SK-N-SH (cell line): ENCODE results near the gene AGAP2. TPM values are rescaled to one million over a fixed set of nuclear protein-coding genes. Genes with fewer than 3 reads are reported as not detected.

ENCODE experiments used
- CTCF ChIA-PET: fragments of 300-600, 350-600 bp; formaldehyde crosslinking; extraction: SDS; loops from one replicate; lab custom pipeline; 2021; lab: Yijun Ruan, JAX
- POLR2A ChIA-PET: fragments of 350-600 bp; sonication (Branson Sonifier 250); formaldehyde crosslinking; extraction: SDS; loops from one replicate; lab custom pipeline; 2020; ENCODE audit warnings: antibody characterized with exemption, inconsistent platforms; lab: Yijun Ruan, JAX
- DNase-seq: peaks from one replicate; pipeline ENCODE4 v3.0.0; 2012
- H2AFZ ChIP-seq: fragments of 200-600 bp; sonication (generic); 2 replicates; pipeline ENCODE4 v1.8.1; 2016; ENCODE audit warnings: antibody characterized with exemption, mild to moderate bottlenecking, low read depth
- H3F3A ChIP-seq: fragments of 200-600 bp; sonication (generic); replicated peaks from 2 replicates; pipeline ENCODE3; 2016; ENCODE audit warnings: antibody characterized with exemption, mild to moderate bottlenecking; ENCODE audit not compliant: insufficient read depth
- H3K27ac ChIP-seq, 2 experiments: fragments of 200-500 bp in 1 of 2; fragments of 200-600 bp in 1 of 2; sonication (Bioruptor generic) in 1 of 2; sonication (generic), shearing (Covaris generic) in 1 of 2; 2 replicates each; pipeline versions ENCODE4 v1.5.1 to v1.6.1; 2014 to 2016; ENCODE audit warnings: low read depth in 2 of 2, inconsistent platforms in 1 of 2, low read length in 1 of 2, mild to moderate bottlenecking in 1 of 2, mixed read lengths in 1 of 2
- H3K27me3 ChIP-seq: fragments of 200-600 bp; sonication (generic), shearing (Covaris generic); 2 replicates; pipeline ENCODE4 v1.6.1; 2016; ENCODE audit warnings: mixed run types; ENCODE audit not compliant: insufficient read depth
- H3K36me3 ChIP-seq, 2 experiments: fragments of 200-500 bp in 1 of 2; fragments of 200-600 bp in 1 of 2; sonication (Bioruptor generic) in 1 of 2; sonication (generic) in 1 of 2; replicated peaks in 1 of 2; 2 replicates each; pipeline versions ENCODE3 to v1.5.1; 2014 to 2016; ENCODE audit warnings: low read length in 1 of 2, mild to moderate bottlenecking in 1 of 2; ENCODE audit not compliant: insufficient read depth in 2 of 2, control insufficient read depth in 1 of 2
- H3K4me1 ChIP-seq, 2 experiments: fragments of 200-500 bp in 1 of 2; fragments of 200-600 bp in 1 of 2; sonication (Bioruptor generic) in 1 of 2; sonication (generic), shearing (Covaris generic) in 1 of 2; 2 replicates each; pipeline versions ENCODE4 v1.5.1 to v1.6.1; 2014 to 2016; ENCODE audit warnings: low read depth in 1 of 2, low read length in 1 of 2, mixed run types in 1 of 2; ENCODE audit not compliant: insufficient read depth in 2 of 2, control insufficient read depth in 1 of 2
- H3K4me2 ChIP-seq: fragments of 200-600 bp; sonication (generic), shearing (Covaris generic); 2 replicates; pipeline ENCODE4 v1.6.1; 2017; ENCODE audit warnings: mixed run types
- H3K4me3 ChIP-seq, 2 experiments: fragments of 200-500 bp in 1 of 2; fragments of 200-600 bp in 1 of 2; sonication (Bioruptor generic) in 1 of 2; sonication (generic), shearing (Covaris generic) in 1 of 2; 2 replicates each; pipeline versions ENCODE4 v1.5.1 to v1.8.1; 2014 to 2016; ENCODE audit warnings: low read depth in 2 of 2, inconsistent platforms in 1 of 2, low read length in 1 of 2, mild to moderate bottlenecking in 1 of 2, mixed read lengths in 1 of 2, moderate library complexity in 1 of 2
- H3K79me2 ChIP-seq: fragments of 200-600 bp; sonication (generic); 2 replicates; pipeline ENCODE4 v1.8.1; 2017; ENCODE audit warnings: mild to moderate bottlenecking; ENCODE audit not compliant: insufficient read depth
- H3K9ac ChIP-seq: fragments of 200-600 bp; sonication (generic); 2 replicates; pipeline ENCODE4 v1.6.1; 2017; ENCODE audit warnings: mixed run types
- H3K9me2 ChIP-seq: fragments of 200-600 bp; sonication (generic); 2 replicates; pipeline ENCODE4 v1.6.1; 2017; ENCODE audit warnings: mixed run types
- H3K9me3 ChIP-seq: fragments of 200-600 bp; sonication (generic); 2 replicates; pipeline ENCODE4 v1.6.1; 2017; ENCODE audit warnings: mixed run types, mild to moderate bottlenecking, moderate library complexity
- H4K20me1 ChIP-seq: fragments of 200-600 bp; sonication (generic); 2 replicates; pipeline ENCODE4 v1.6.1; 2017; ENCODE audit warnings: mild to moderate bottlenecking, mixed run types; ENCODE audit not compliant: insufficient read depth
- ELF1 ChIP-seq: IDR thresholded peaks from 2 replicates; pipeline ENCODE4 v1.4.0; 2012
- EP300 ChIP-seq, 2 experiments: IDR thresholded peaks; 2 replicates each; pipeline versions ENCODE4 v1.4.0 to v1.6.1; 2012; ENCODE audit warnings: borderline replicate concordance in 1 of 2, low read depth in 1 of 2, low read length in 1 of 2
- EZH2phosphoT487 ChIP-seq: fragments of 200-600 bp; sonication (generic); IDR thresholded peaks from 2 replicates; pipeline ENCODE4 v1.6.1; 2017; ENCODE audit warnings: low read depth, mixed run types, mild to moderate bottlenecking, antibody characterized with exemption, moderate library complexity, borderline replicate concordance
- FOSL2 ChIP-seq: IDR thresholded peaks from 2 replicates; pipeline ENCODE4 v1.4.0; 2012; ENCODE audit warnings: low read depth, mild to moderate bottlenecking, moderate library complexity, borderline replicate concordance
- FOXJ3 ChIP-seq: sonication (generic); formaldehyde crosslinking; IDR thresholded peaks from 2 replicates; pipeline ENCODE4 v1.5.1; 2020; ENCODE audit warnings: mild to moderate bottlenecking, missing genetic modification reagents
- FOXM1 ChIP-seq: IDR thresholded peaks from 2 replicates; pipeline ENCODE4 v1.4.0; 2012; ENCODE audit warnings: low read depth, mild to moderate bottlenecking
- GABPA ChIP-seq: IDR thresholded peaks from 2 replicates; pipeline ENCODE4 v1.4.0; 2012; ENCODE audit warnings: low read depth, mild to moderate bottlenecking
- NRF1 ChIP-seq: IDR thresholded peaks from 2 replicates; pipeline ENCODE4 v1.6.1; 2012; ENCODE audit warnings: low read depth, mild to moderate bottlenecking, low read length
- POLR2AphosphoS5 ChIP-seq: IDR thresholded peaks from 2 replicates; pipeline ENCODE4 v1.6.1; 2012; ENCODE audit warnings: low read depth, low read length
- RCOR1 ChIP-seq: fragments of 150-350 bp; IDR thresholded peaks from 2 replicates; pipeline ENCODE4 v1.6.1; 2017; ENCODE audit warnings: antibody characterized with exemption, low read length
- RFX5 ChIP-seq: IDR thresholded peaks from 2 replicates; pipeline ENCODE4 v1.6.1; 2012; ENCODE audit warnings: mild to moderate bottlenecking, improper control_type of control experiment, low read length
- RXRA ChIP-seq: IDR thresholded peaks from 2 replicates; pipeline ENCODE4 v1.4.0; 2012; ENCODE audit warnings: low read depth, mild to moderate bottlenecking, borderline replicate concordance
- SIN3A ChIP-seq: IDR thresholded peaks from 2 replicates; pipeline ENCODE4 v1.6.1; 2012; ENCODE audit warnings: low read depth, mild to moderate bottlenecking, low read length, moderate library complexity, borderline replicate concordance
- SMC3 ChIP-seq: IDR thresholded peaks from 2 replicates; pipeline ENCODE4 v1.6.1; 2012; ENCODE audit warnings: low read depth, low read length, improper control_type of control experiment
- TEAD4 ChIP-seq: IDR thresholded peaks from 2 replicates; pipeline ENCODE4 v1.4.0; 2012; ENCODE audit warnings: mild to moderate bottlenecking, borderline replicate concordance; ENCODE audit not compliant: insufficient read depth
- YY1 ChIP-seq: IDR thresholded peaks from 2 replicates; pipeline ENCODE4 v1.4.0; 2012; ENCODE audit warnings: low read depth, mild to moderate bottlenecking
- WGBS: methylation state at CpG from one replicate; pipeline ENCODE4 v1.1.6; 2017; ENCODE audit warnings: low lambda C conversion rate; 5-methylcytosine and 5-hydroxymethylcytosine counted together
- polyA plus RNA-seq, 3 experiments: library from polyadenylated mRNA; depleted of rRNA; stranded (reverse); fragments of >200 nt; gene quantifications; 2 replicates each; pipeline ENCODE4 v1.2.3, GENCODE V29; 2012
- TF ChIP-seq, protein P1 (sequence below): fragments of 200-600 bp; sonication (generic); IDR thresholded peaks from 2 replicates; pipeline ENCODE4 v1.6.1; 2017; ENCODE audit warnings: antibody characterized with exemption, mild to moderate bottlenecking, moderate library complexity
- TF ChIP-seq, protein P2 (sequence below): fragments of 150-350 bp; IDR thresholded peaks from 2 replicates; pipeline ENCODE4 v1.6.1; 2016; ENCODE audit warnings: mild to moderate bottlenecking, low read depth, low read length
- TF ChIP-seq, protein P3 (sequence below): IDR thresholded peaks from 2 replicates; pipeline ENCODE4 v1.4.0; 2012; ENCODE audit warnings: low read depth
- TF ChIP-seq, protein P4 (sequence below): IDR thresholded peaks from 2 replicates; pipeline ENCODE4 v1.4.0; 2012; ENCODE audit warnings: low read depth, borderline replicate concordance

AGAP2 gene
- polyA plus RNA-seq, 1 of the 3 experiments (the other 2 are of a cell fraction), result 5.2 TPM

DNA sequence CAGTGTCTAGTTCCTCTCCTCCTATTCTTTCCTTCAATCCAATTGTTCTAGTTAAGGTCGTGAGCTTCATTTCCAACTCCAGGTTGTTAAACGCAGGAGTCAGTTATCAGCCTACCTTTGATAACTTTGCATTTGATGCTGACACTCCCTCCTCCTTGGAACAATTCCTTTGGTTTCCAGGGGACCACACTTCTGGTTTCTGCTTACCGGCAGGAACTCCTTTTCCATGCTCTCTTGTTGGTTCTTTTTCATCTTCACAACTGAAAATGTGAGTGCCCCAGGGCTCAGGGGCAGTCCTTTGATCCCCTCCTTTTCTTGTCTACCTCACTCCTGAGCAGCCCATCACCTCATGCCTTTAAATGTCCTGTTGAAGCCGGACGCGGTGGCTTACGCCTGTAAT, 38.8 kb upstream of the AGAP2 start:
- Histone ChIP-seq H3K9me2 (no peaks in the 10 kb centered on the region), H3K9ac (no peak overlapping the region), H3K36me3 (peaks cover 7 to 9% of the 10 kb centered on the region in 2 experiments), H3K4me1 (peaks cover 0 to 3% of the 10 kb centered on the region in 2 experiments; a peak in 1 of 4 replicates), H4K20me1 (no peaks in the 10 kb centered on the region), H3K27me3 (no peaks in the 10 kb centered on the region), H2AFZ (no peak overlapping the region), H3K9me3 (no peaks in the 10 kb centered on the region), H3K79me2 (peaks cover 20% of the 10 kb centered on the region), H3K4me3 (no peak overlapping the region), H3K4me2 (no peak overlapping the region), H3F3A (peaks cover 18% of the 10 kb centered on the region), H3K27ac (no peak overlapping the region)
- TF ChIP-seq NRF1 (no peak), ELF1 (no peak), SMC3 (no peak), SIN3A (no peak), EP300 (IDR thresholded peaks at IDR 0.05; ENCODE audit: borderline replicate concordance in 1 of 2, low read depth in 1 of 2, low read length in 1 of 2) (no peak), YY1 (no peak), POLR2AphosphoS5 (no peak), GABPA (no peak), EZH2phosphoT487 (no peak), FOXM1 (no peak), RCOR1 (no peak), RFX5 (no peak), RXRA (no peak), FOSL2 (no peak), TEAD4 (no peak), FOXJ3 (CRISPR knock-in tag) (no peak)
- TF ChIP-seq, protein P1, sequence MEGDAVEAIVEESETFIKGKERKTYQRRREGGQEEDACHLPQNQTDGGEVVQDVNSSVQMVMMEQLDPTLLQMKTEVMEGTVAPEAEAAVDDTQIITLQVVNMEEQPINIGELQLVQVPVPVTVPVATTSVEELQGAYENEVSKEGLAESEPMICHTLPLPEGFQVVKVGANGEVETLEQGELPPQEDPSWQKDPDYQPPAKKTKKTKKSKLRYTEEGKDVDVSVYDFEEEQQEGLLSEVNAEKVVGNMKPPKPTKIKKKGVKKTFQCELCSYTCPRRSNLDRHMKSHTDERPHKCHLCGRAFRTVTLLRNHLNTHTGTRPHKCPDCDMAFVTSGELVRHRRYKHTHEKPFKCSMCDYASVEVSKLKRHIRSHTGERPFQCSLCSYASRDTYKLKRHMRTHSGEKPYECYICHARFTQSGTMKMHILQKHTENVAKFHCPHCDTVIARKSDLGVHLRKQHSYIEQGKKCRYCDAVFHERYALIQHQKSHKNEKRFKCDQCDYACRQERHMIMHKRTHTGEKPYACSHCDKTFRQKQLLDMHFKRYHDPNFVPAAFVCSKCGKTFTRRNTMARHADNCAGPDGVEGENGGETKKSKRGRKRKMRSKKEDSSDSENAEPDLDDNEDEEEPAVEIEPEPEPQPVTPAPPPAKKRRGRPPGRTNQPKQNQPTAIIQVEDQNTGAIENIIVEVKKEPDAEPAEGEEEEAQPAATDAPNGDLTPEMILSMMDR, result no peak
- TF ChIP-seq, protein P2, sequence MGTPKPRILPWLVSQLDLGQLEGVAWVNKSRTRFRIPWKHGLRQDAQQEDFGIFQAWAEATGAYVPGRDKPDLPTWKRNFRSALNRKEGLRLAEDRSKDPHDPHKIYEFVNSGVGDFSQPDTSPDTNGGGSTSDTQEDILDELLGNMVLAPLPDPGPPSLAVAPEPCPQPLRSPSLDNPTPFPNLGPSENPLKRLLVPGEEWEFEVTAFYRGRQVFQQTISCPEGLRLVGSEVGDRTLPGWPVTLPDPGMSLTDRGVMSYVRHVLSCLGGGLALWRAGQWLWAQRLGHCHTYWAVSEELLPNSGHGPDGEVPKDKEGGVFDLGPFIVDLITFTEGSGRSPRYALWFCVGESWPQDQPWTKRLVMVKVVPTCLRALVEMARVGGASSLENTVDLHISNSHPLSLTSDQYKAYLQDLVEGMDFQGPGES, result no peak
- TF ChIP-seq, protein P3, sequence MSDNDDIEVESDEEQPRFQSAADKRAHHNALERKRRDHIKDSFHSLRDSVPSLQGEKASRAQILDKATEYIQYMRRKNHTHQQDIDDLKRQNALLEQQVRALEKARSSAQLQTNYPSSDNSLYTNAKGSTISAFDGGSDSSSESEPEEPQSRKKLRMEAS, result no peak
- TF ChIP-seq, protein P4, sequence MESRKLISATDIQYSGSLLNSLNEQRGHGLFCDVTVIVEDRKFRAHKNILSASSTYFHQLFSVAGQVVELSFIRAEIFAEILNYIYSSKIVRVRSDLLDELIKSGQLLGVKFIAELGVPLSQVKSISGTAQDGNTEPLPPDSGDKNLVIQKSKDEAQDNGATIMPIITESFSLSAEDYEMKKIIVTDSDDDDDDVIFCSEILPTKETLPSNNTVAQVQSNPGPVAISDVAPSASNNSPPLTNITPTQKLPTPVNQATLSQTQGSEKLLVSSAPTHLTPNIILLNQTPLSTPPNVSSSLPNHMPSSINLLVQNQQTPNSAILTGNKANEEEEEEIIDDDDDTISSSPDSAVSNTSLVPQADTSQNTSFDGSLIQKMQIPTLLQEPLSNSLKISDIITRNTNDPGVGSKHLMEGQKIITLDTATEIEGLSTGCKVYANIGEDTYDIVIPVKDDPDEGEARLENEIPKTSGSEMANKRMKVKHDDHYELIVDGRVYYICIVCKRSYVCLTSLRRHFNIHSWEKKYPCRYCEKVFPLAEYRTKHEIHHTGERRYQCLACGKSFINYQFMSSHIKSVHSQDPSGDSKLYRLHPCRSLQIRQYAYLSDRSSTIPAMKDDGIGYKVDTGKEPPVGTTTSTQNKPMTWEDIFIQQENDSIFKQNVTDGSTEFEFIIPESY, result no peak
- POLR2A ChIA-PET, result no interaction called here
- DNase-seq, result no peak
- 97% methylated on average over 7 of the region's 7 CpGs for WGBS
- CTCF ChIA-PET, result interaction anchor here (1.4 kb wide), 1 partner anchor 125 kb away, joined by 3 read pairs; no protein-coding TSS in a partner anchor
